Dedifferentiated amniotic fluid mesenchymal stem cell (primary cell): Measurements from ENCODE around the gene ADAMTS15.
"Not testable (repeated sequence)": the region's sequence is repeated elsewhere in the genome, so short reads cannot be mapped to it uniquely, and the experiment has no call there.

ENCODE experiments used
- DNase-seq: peaks from one replicate; pipeline ENCODE4 v3.0.0-alpha.2; 2016; ENCODE audit errors: extremely low spot score

ADAMTS15 gene

GRCh38 chr11:130434521-130435223, 13.8 kb upstream of the ADAMTS15 start:
- DNase-seq = peak; percentile 81

GRCh38 chr11:130435671-130436070, 12.8 kb upstream of the ADAMTS15 start:
- DNase-seq = no peak

GRCh38 chr11:130436171-130436570, 12.3 kb upstream of the ADAMTS15 start:
- no peak for DNase-seq

GRCh38 chr11:130437848-130438247, 10.6 kb upstream of the ADAMTS15 start:
- no peak for DNase-seq

- DNase-seq = not testable (repeated sequence)
Measured at GRCh38 chr11:130438401-130439159, 9.9 kb upstream of the ADAMTS15 start.

GRCh38 chr11:130439160-130439519, 9.3 kb upstream of the ADAMTS15 start:
- DNase-seq = no peak

- DNase-seq = no peak
Measured at GRCh38 chr11:130439876-130440275, 8.6 kb upstream of the ADAMTS15 start.

GRCh38 chr11:130441719-130442118, 6.7 kb upstream of the ADAMTS15 start:
- no peak for DNase-seq

- DNase-seq = no peak
Measured at GRCh38 chr11:130442737-130443136, 5.7 kb upstream of the ADAMTS15 start.

GRCh38 chr11:130445788-130446187, 2.7 kb upstream of the ADAMTS15 start:
- DNase-seq = no peak

GRCh38 chr11:130448039-130448415, 418 bp upstream of the ADAMTS15 start:
- no peak for DNase-seq

GRCh38 chr11:130449310-130449990, 1.0 kb downstream of the ADAMTS15 start:
- no peak for DNase-seq

- peak; percentile 35 for DNase-seq
Measured at GRCh38 chr11:130449996-130450769, 1.7 kb downstream of the ADAMTS15 start.

- DNase-seq = no peak
Measured at GRCh38 chr11:130451231-130452019, 3.0 kb downstream of the ADAMTS15 start.

- DNase-seq = no peak
Measured at GRCh38 chr11:130452176-130452575, 3.7 kb downstream of the ADAMTS15 start.

- DNase-seq = no peak
Measured at GRCh38 chr11:130452940-130453339, 4.5 kb downstream of the ADAMTS15 start.

GRCh38 chr11:130454491-130455252, 6.2 kb downstream of the ADAMTS15 start:
- DNase-seq = no peak

- no peak for DNase-seq
Measured at GRCh38 chr11:130455483-130456127, 7.2 kb downstream of the ADAMTS15 start.

- DNase-seq = no peak
Measured at GRCh38 chr11:130456286-130456685, 7.8 kb downstream of the ADAMTS15 start.
